ENCODE results near the gene CLDN19. TPM values are rescaled to one million over a fixed set of nuclear protein-coding genes. Genes with fewer than 3 reads are reported as not detected.
A peak's percentile ranks its signal among the peaks of the same experiment; 100 is the strongest.

The CLDN19 gene
- total RNA-seq, 2 donors from 2014 or later: 0.14 to 0.49 TPM

DNA sequence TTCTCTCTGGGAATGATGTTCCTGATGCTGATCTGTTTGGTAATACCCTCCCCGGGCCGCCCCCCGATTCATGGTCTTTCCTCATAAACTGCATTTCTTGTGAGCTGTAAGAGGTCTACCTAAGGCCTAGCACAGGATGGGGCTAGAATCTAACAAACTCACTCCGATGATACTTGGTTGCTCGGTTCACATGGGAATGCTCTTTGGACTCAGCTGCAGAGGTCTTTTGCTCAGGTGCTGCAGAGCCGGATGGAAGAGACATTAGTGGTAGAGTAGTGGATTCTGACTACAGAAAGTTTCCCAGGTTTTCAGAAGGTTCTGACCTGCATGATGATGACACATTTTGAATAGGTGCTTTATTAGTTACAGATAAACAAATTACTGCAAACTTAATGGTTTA, 36.5 kb upstream of the CLDN19 start:
- Histone ChIP-seq H3K4me3 (no peak overlapping the region), H3K27ac (no peak overlapping the region), H3K36me3 (peaks cover 29% of the 10 kb centered on the region), H3K27me3 (replicated peaks; ENCODE audit: insufficient read depth) (no peaks in the 10 kb centered on the region), H3K9me3 (no peaks in the 10 kb centered on the region), H3K4me1 (ENCODE audit: control insufficient read depth in 1 of 2, low read depth in 2 of 2) (no peaks in the 10 kb centered on the region)
- DNase-seq (ENCODE audit: low spot score): no peak
- TF ChIP-seq, protein P1, sequence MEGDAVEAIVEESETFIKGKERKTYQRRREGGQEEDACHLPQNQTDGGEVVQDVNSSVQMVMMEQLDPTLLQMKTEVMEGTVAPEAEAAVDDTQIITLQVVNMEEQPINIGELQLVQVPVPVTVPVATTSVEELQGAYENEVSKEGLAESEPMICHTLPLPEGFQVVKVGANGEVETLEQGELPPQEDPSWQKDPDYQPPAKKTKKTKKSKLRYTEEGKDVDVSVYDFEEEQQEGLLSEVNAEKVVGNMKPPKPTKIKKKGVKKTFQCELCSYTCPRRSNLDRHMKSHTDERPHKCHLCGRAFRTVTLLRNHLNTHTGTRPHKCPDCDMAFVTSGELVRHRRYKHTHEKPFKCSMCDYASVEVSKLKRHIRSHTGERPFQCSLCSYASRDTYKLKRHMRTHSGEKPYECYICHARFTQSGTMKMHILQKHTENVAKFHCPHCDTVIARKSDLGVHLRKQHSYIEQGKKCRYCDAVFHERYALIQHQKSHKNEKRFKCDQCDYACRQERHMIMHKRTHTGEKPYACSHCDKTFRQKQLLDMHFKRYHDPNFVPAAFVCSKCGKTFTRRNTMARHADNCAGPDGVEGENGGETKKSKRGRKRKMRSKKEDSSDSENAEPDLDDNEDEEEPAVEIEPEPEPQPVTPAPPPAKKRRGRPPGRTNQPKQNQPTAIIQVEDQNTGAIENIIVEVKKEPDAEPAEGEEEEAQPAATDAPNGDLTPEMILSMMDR (IDR thresholded peaks at IDR 0.05): no peak
- no peak for ATAC-seq (ENCODE audit: insufficient number of reproducible peaks, low FRiP score, low read depth)

DNA sequence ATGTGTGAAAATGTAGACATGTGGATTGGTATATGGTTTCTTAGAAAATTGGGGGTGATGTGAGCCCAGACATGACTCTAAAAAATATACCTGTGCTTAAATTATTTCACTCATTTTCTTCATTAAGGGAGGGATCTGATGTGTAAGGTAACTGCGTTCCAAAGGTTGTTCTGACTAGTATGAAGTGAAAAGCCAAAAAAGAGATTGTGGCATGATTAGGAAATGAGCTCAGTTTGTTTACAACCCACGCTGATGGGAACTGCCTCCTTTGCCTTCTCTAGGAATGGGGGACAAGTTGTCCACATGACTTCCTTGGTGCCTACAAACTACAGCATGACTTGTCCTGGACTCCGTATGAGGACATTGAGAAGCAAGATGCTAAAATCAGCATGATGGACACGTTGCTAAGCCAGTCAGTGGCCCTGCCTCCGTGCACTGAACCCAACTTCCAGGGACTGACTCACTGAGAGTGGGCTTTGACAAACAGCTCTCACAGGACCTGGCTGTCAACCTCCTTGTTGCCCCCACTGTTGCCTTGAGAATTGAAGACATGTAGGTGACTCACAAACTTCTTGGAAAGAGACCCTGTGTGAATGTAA, 35.0 kb upstream of the CLDN19 start:
- no peaks in the 10 kb centered on the region for H3K9me3 ChIP-seq
- TF ChIP-seq, protein P1 (IDR thresholded peaks at IDR 0.05): no peak

DNA sequence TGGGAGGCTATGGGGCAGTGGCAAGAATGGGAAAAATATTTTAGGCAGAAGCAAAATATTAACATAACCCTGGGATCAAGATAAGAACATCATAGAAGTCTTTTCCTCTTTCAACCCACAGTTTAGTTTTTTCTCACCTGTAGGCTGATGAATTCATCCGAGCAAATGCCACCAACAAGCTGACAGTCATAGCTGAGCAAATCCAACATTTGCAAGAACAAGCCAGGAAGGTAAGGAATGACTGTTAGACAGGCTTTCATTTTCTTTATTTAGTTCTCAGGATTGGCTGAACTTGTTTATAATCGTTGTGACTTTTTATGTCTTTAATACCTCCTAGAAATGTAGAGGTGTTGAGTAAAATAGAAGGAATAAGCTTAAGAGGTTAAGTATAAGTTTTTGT, 33.4 kb upstream of the CLDN19 start:
- TF ChIP-seq, protein P1 (IDR thresholded peaks at IDR 0.05): no peak
- DNase-seq (ENCODE audit: low spot score): no peak
- H3K27ac ChIP-seq: no peak overlapping the region
- no peaks in the 10 kb centered on the region for H3K27me3 ChIP-seq (replicated peaks; ENCODE audit: insufficient read depth)
- H3K9me3 ChIP-seq: no peaks in the 10 kb centered on the region
- peaks cover 2 to 13% of the 10 kb centered on the region in 2 donors for H3K4me1 ChIP-seq (ENCODE audit: control insufficient read depth in 1 of 2, low read depth in 2 of 2)
- no peak overlapping the region for H3K4me3 ChIP-seq
- no peak for ATAC-seq (ENCODE audit: insufficient number of reproducible peaks, low FRiP score, low read depth)
- peaks cover 26% of the 10 kb centered on the region for H3K36me3 ChIP-seq

More for the DNA sequence above, 35.0 kb upstream of the CLDN19 start:
- DNase-seq (ENCODE audit: low spot score): no peak
- no peak for ATAC-seq (ENCODE audit: insufficient number of reproducible peaks, low FRiP score, low read depth)
- Histone ChIP-seq H3K4me1 (ENCODE audit: control insufficient read depth in 1 of 2, low read depth in 2 of 2) (peaks cover 0 to 6% of the 10 kb centered on the region in 2 donors), H3K27me3 (replicated peaks; ENCODE audit: insufficient read depth) (no peaks in the 10 kb centered on the region), H3K27ac (no peak overlapping the region), H3K4me3 (no peak overlapping the region), H3K36me3 (peaks cover 27% of the 10 kb centered on the region)

DNA sequence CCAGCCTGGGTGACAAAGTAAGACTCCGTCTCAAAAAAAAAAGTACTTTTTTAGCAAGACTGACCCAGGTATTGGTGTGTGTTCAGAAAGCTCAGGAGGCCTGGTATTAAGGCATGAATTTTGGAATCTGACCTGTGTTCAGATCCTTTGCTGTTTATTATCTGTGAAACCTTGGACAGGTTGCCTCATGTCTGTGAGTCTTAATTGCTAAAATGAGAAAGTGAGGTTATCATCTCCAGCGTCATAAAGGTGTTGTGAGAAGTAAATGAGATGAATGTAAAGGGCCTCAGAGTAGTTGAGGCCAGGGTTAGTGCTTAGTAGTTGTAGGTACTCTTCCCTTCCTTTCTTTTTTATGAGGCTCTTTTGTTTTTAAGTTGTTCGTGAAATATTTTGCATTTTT, 29.8 kb upstream of the CLDN19 start:
- no peak for DNase-seq (ENCODE audit: low spot score)

DNA sequence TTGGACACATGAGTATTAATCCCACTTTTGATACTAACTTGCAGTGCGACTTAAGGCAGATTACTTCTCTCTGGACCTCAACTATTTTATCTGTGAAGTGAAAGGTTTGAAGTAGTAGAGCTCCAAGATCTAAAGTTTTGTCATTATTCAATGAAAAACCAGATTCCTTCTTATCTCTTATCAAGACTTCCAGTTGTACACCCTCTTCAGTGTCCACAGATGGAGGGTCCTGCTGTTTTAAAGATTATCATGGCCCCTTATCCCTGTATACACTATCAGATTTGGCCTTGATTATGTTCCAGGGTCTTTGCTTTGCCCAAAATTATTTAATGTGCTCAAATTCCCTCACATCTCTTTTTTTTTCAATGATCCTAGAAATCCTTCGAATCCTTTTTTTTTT, 28.1 kb upstream of the CLDN19 start:
- Histone ChIP-seq H3K27ac (no peak overlapping the region), H3K27me3 (replicated peaks; ENCODE audit: insufficient read depth) (no peaks in the 10 kb centered on the region), H3K9me3 (no peaks in the 10 kb centered on the region), H3K36me3 (no peaks in the 10 kb centered on the region), H3K4me3 (peak overlapping the region; percentile 93), H3K4me1 (ENCODE audit: control insufficient read depth in 1 of 2, low read depth in 2 of 2) (peaks cover 12 to 42% of the 10 kb centered on the region in 2 donors)
- DNase-seq (ENCODE audit: low spot score) (no peak), ATAC-seq (ENCODE audit: insufficient number of reproducible peaks, low FRiP score, low read depth) (no peak)
- TF ChIP-seq, protein P1 (IDR thresholded peaks at IDR 0.05): no peak

More for the DNA sequence above, 29.8 kb upstream of the CLDN19 start:
- Histone ChIP-seq H3K9me3 (no peaks in the 10 kb centered on the region), H3K27ac (no peak overlapping the region), H3K36me3 (peaks cover 3% of the 10 kb centered on the region), H3K4me3 (no peak overlapping the region), H3K27me3 (replicated peaks; ENCODE audit: insufficient read depth) (no peaks in the 10 kb centered on the region), H3K4me1 (ENCODE audit: control insufficient read depth in 1 of 2, low read depth in 2 of 2) (peaks cover 8 to 27% of the 10 kb centered on the region in 2 donors)
- no peak for ATAC-seq (ENCODE audit: insufficient number of reproducible peaks, low FRiP score, low read depth)
- TF ChIP-seq, protein P1 (IDR thresholded peaks at IDR 0.05): no peak

All from thoracic aorta (tissue), 2 donors.